Hematopoietic multipotent progenitor cell treated with erythropoietin and hydrocortisone succinate and interleukin-3 and kit ligand, for 4 days (in vitro differentiated cells): ENCODE data around the gene GLP2R.
A peak's percentile ranks its signal among the peaks of the same experiment; 100 is the strongest.

Source experiments
- DNase-seq: peaks from one replicate; pipeline ENCODE4 v3.0.0-alpha.2; 2015

GLP2R gene

DNA sequence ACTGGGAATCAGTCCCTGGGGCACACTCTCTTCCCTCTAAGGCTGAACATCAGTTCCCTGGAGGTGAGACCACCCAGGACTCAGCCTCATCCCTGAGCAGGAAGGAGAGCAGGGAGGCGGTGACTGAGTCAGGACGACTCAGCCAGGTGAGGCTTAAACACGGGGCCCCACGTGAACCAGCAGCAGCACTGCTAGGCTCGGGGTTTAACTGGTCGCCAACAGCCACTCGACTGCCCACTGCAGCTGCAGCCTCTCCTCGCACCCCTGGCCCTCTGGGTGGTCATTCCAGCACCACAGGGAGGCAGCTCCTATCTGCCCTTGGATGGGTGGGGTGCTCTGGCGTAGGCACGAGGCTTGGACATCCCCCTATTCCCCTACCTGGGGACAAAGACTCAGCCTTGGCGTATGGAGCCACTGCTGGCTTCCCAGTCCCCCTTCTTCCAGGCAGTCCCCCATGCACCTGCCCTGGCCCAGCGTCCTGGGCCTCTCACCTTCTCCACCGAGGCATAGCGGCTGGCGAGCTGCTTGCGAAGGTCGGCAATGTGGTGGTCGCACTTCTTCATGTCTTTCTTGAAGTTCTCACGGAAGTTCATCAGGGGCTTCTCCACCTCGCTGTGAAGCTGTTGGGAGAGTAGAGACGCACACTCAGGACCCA is 100.6 kb downstream of the GLP2R start:
- DNase-seq = no peak

DNA sequence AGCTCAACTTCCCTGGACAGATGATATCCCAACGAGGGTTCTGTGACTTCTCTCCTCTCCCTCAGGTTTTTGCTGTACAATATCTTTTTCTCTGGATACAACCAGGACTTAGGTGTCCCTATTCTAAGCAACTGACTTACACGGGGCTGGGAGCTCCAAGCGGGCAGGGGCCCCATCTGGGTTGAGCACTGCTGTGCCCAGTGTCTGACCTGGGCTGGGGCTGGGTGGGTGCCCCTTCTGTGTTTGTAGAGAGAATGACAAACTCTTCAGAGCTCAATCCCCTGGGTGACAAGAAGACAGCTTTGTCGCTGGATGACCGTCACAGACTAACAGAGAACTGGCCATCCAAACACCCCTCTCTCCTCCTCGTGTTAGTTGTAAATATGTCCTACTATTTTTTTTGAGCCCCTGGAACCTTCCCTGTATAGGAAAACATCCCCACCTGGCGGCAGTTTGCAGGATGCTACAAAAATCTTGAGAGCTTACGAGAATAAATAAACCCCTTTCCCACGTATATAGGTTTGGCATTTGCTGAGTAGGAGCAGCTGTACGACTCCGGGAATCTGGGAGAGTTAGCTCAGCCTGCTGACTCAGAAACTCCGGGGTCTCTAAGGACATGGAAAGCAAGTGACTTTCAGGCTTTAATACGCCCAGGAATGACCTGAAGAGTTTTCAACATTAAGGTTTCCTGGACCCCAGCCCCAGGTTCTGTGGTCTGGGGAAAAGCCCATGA is 103.0 kb downstream of the GLP2R start:
- DNase-seq = peak; percentile 46

DNA sequence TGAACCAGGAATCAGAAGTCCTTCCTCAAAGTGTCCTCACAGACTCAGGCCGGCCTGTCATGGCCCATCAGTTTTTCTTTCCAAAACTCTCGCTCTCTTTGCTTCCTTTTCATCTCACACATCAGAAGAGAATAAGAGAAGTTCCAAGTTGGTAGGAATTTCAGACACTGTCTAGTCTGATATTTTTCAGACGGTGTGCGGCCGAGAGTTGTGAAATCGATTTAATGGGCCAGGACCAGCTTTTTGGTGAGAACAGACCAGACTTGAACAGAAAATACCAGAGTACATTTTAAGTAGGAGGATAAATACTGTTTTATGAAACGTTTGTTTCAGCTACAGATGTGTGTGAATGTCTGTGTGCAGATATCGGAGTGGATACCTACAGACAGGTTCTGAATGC is 104.1 kb downstream of the GLP2R start:
- no peak for DNase-seq

DNA sequence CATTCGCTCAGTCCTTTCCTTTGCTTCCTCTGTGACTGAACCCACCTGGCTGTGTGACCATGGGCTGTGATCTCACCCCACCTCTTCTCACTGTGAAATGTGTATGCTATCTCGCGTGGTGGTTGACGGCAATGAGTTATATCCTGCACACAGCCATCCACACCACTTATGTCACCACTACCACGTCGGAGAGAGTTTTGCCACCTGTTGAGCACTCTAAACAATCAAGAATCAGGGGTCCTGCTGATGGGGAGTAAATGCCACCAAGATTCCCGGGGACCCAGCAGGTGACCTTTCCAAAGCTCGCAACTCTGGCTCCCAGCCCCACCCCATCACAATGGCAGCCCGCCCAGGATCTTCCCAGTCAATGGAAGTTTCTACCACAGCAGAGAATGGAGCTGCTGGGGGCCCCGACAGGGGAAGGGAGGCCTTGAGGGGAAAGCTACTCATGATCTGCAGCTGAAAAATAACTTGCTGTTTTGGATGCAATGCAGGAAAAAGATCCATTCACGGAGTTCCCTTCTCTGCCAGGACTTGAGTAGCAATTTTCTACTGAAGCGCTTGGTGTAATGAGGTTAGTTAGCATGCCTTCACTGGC is 105.5 kb downstream of the GLP2R start:
- DNase-seq = no peak

DNA sequence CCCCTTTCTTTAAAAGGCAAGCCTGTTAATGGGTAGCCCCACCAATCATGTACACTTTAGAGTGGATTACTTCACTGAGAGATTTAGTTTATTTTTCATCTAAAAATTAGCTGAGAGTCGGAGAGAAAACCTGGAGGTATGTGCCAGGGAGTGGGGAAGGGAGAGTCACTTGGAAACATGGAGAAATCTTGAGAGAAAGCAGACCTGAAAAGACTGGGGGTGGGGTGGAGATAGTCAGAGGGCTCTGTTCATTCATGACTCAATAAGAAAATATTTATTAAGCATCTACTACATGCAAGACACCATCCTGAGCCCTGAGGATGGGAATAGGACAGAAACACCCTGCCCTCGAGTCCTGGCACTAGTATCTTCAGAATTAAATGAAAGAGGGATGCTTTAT is 106.8 kb downstream of the GLP2R start:
- no peak for DNase-seq

DNA sequence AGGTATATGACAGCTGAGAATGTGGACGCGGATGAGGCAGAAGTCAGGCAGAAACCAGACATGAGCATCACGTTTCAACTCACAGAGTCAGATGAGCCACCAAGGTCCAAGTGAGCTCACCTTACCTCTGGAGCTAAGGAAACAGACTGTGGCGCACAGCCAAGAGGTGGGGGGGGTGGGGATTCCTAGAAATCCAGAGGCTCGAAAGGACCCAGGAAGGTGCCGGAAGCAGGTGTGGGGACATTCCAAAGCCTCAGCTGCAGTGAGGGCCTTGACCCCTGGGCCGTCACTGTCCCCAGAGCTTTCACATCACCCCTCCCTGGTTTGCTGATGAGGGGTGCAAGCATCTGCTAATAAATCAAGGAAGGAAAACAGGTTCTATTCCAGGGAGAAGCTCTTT is 108.6 kb downstream of the GLP2R start:
- DNase-seq = no peak

DNA sequence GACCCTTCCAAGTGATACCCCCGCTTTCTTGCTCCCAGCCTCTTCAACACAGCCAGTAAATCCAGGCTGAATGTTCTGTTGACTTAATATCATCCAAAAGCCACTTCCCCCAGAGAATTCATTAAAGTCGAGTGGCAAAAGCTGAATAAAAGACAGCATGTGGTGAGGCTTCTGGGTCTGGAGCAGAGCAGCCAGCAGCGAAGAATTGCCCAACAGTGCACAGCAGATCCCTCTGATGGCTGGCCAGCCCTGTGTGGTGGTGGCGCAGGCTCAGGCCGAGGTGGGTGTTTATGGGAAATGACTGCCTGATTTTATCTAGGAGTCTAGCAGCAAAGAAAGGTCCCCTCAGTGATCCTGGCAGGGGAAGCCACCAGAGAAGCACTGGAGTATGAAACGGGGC is 109.7 kb downstream of the GLP2R start:
- no peak for DNase-seq

DNA sequence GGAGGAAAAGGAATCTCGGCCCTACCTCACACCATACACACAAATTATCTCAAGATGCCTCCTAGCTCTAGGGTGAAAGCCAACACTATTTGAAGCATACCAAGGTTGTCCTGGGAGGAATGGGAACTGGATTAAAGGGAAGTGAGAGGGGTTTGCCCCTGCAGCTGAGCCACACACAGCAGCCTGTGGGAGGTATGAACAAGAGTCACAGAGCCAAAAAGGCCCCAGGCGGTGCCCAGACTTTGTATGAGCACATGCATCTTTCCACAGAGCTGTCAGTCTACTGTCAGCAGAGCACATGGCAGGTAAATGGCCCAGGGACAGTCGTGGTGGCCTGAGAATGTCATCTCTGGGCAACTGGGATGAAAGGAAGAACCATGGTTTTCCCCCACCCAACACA is 110.4 kb downstream of the GLP2R start:
- no peak for DNase-seq

DNA sequence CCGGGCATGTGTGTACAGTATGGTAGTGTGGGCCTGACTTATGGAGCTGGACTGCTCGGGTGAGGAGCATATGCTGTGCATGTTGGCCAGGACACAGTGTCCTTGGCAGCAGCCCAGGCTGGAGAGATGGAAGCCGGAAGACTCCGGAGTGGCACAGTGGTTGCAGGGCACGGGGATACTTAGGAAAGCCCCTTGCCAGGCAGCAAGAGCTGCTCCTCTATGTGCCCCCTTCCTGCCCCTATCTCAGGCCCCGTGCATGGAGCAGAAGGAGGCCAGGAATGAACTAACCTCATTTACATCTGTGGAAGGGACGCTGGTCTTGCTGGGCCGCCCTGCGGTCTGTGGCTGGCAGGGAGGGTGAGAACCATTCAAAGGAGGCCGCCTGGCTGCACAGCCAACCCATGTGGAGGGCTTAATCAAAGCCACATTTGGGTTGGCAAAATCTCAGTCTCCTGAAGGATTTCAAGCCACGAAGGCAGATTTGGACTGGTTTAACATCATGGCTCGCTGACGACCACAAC is 111.6 kb downstream of the GLP2R start:
- DNase-seq = no peak

DNA sequence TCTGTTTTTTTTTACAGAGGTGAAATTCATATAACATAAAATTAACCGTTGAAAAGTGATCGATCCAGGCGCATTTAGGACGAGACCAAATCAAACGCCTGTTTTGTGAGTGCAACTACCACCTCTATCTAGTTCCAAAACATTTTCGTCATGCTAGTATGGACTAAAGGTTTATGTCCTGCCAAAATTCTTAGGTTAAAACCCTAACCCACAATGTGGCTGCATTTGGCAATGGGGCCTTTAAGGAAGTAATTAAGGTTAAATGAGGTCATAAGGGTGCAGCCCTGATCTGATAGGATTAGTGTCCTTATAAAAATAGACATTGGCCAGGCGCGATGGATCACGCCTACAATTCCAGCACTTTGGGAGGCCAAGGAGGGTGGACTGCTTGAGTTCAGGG is 112.2 kb downstream of the GLP2R start:
- peak; percentile 5 for DNase-seq

DNA sequence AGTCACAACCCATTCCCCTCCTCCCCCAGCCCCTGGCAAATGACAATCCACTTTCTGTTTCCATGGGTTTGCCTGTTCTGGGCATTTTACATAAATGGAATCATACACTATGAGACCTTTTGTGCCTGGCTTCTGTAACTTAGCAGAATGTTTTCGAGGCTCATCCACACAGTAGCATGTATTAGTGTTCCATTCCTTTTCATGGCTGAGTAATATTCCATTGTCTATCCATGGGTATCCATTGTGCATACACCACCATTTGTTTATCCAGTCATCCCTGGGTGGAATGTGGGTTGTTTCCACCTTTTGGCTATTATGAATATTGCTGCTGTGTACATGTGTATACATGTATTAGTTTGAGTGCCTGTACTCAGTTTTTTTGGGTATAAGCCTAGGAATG is 113.0 kb downstream of the GLP2R start:
- DNase-seq = no peak

DNA sequence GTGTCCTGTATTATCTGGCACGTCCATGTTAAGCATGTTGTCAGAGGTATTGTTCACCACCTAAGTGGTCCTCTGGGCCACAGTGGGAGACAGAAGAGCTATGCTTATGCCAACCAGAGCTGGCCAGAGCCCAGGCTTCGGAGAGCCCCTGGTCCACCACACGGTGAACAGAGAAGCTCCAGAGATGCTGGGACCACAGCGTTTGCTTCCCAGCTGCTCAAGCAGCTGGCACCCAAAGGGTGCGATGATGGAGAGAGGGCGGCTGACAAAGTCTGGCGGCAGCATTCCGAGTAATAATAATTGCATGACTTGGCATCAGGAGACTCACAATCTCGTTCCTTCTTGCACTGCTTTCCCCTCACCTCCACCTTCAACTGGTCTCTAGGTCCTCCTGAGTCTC is 115.1 kb downstream of the GLP2R start:
- DNase-seq = no peak

DNA sequence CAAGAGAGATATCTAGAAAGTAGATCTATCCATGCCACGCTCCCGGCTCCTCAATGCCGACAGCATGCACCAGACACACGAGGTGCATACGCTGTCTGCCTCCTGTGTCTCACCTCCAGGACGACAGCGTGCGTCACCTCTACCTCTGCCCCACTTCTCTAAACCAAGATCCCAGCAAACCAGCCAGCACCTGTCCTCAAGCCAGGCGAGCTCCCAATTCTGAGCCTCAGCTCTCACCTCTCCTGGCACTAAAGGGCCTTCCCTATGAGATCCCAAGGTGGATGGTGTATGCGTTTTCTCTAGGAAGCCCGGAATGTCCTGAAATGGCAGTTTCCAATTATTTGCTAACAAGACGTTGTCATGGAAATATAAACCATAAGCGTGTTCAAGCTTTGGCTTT is 115.6 kb downstream of the GLP2R start:
- no peak for DNase-seq
